SJSA1 (cell line): Measurements from ENCODE around the gene RUFY3. TPM values are rescaled to one million over a fixed set of nuclear protein-coding genes. Genes with fewer than 3 reads are reported as not detected.

Experiments used
- DNase-seq, 2 experiments: peaks; one replicate each; pipeline ENCODE4 v3.0.0-alpha.2; 2015 to 2020; ENCODE audit warnings: low spot score in 2 of 2, low read depth in 1 of 2
- H3K27ac ChIP-seq: fragments of 250-450 bp; sonication (Bioruptor Pico); 2 replicates; pipeline ENCODE4 v1.5.1; 2020; ENCODE audit warnings: mild to moderate bottlenecking, moderate library complexity
- H3K27me3 ChIP-seq: fragments of 250-450 bp; sonication (Bioruptor Pico); replicated peaks from 2 replicates; pipeline ENCODE4 v1.5.1; 2020; ENCODE audit warnings: mild to moderate bottlenecking, moderate library complexity
- H3K36me3 ChIP-seq: fragments of 250-450 bp; sonication (Bioruptor Pico); 2 replicates; pipeline ENCODE4 v1.5.1; 2020; ENCODE audit warnings: mild to moderate bottlenecking
- H3K4me1 ChIP-seq: fragments of 250-450 bp; sonication (Bioruptor Pico); replicated peaks from 2 replicates; pipeline ENCODE4 v1.6.1; 2021; ENCODE audit warnings: mild to moderate bottlenecking
- H3K4me3 ChIP-seq: fragments of 250-450 bp; sonication (Bioruptor Pico); 2 replicates; pipeline ENCODE4 v1.5.1; 2020; ENCODE audit warnings: mild to moderate bottlenecking
- H3K9me3 ChIP-seq: fragments of 250-450 bp; sonication (Bioruptor Pico); replicated peaks from 2 replicates; pipeline ENCODE4 v1.5.1; 2020; ENCODE audit warnings: mild to moderate bottlenecking
- total RNA-seq: library from RNA; depleted of rRNA; stranded (reverse); fragments of >200 nt; shearing (Covaris generic); gene quantifications from 2 replicates; pipeline ENCODE4 v1.2.3, GENCODE V29; 2014

The RUFY3 gene
- total RNA-seq, 1 experiment from 2014 or later = 21.1 TPM

DNA sequence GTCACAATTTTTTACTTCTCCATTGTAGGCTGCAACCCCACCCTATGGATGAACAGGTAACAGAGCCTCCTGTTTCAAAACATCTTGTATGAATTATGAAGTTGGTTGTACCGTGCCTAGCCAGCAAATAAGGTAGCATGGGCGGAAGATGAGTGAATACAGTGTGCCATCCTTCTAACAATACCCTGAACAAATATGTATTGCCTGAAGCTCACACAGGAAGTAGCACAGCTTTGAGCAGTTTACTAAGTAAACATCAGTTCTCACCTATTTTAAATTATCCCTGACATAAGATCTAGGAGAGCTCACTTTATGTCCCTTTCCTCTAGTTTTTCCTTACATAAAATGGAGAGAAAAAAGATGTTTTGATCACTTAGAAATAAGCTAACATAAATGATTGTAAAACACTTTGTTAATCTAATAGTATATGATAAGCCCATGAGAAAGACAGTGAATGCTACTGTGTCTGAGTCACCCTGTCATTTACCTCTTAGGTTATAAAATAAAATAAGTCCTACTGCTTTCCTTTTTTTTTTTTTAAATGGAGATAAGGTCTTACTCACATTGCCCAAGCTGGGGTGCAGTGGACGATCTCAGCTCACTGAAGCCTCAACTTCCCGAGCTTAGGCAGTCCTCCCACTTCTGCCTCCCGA is 81.3 kb downstream of the RUFY3 start:
- DNase-seq = no peak
- Histone ChIP-seq H3K36me3 (no peaks in the 10 kb centered on the region), H3K9me3 (no peaks in the 10 kb centered on the region), H3K4me1 (0 out of 2 replicates have a peak, but pooled peaks cover 3% of the 10 kb centered on the region), H3K4me3 (no peak overlapping the region), H3K27me3 (no peaks in the 10 kb centered on the region), H3K27ac (no peak overlapping the region)

DNA sequence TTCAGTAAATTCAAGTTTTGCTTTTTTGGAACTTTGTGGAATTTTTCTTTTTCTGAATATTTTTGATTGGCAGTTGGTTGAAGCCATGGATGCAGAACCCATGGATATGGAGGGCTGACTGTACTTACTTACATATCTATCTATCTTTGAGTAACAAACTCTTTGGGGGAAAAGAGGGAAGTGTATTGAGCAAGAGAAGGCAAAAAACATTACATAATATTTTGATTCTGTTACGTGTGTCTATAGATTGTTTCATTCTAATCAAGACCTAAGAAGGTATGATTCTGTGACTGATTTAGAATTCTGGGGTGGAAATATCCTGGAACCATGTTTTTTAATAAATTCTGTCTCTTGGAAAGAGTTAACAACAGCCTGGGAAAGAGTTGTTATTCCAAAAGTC is 86.4 kb downstream of the RUFY3 start:
- H3K36me3 ChIP-seq = no peaks in the 10 kb centered on the region
- no peaks in the 10 kb centered on the region for H3K4me1 ChIP-seq
- H3K9me3 ChIP-seq = no peaks in the 10 kb centered on the region
- no peak overlapping the region for H3K4me3 ChIP-seq
- no peak for DNase-seq
- no peaks in the 10 kb centered on the region for H3K27me3 ChIP-seq
- H3K27ac ChIP-seq = no peak overlapping the region

DNA sequence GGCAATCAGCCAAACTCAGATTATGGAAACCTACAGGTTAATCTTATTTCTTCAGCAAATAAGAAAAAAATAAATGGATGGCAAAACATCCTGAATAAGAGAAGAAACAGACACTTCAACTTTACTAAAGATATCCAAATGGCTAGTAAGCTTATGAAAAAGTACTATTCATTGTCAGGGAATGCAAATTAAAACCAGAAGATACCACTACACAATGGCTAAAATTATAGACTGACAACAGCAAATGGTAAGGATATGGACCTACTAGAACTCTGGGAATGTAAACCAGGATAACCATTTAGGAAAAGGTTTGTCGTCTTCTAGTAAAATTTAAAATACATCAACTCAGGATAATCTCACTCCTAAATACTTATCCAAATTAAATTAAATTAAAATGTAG is 93.6 kb downstream of the RUFY3 start:
- H3K4me3 ChIP-seq = no peak overlapping the region
- peaks cover 17% of the 10 kb centered on the region for H3K36me3 ChIP-seq
- no peaks in the 10 kb centered on the region for H3K9me3 ChIP-seq
- no peaks in the 10 kb centered on the region for H3K27me3 ChIP-seq
- no peaks in the 10 kb centered on the region for H3K4me1 ChIP-seq
- no peak for DNase-seq
- H3K27ac ChIP-seq = no peak overlapping the region

DNA sequence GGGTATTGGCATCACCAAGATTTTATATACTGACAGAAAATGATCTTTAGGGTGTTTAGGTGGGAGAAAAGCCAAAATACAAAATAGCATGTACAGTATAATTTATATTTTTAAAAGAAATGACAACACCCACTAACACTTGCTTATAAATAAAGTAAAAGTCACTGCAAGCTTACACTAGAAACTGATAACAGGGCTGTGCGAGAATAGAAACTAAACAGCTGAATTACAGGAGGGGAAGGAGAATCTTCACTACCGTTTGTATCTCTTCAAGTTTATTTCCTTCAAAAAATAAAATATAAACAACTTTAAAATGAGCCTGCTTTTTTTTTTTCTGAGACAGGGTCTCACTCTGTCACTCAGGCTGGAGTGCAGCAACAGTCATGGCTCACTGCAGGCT is 95.1 kb downstream of the RUFY3 start:
- peaks cover 27% of the 10 kb centered on the region for H3K36me3 ChIP-seq
- H3K27ac ChIP-seq = no peak overlapping the region
- no peak overlapping the region for H3K4me3 ChIP-seq
- no peaks in the 10 kb centered on the region for H3K9me3 ChIP-seq
- no peaks in the 10 kb centered on the region for H3K4me1 ChIP-seq
- no peaks in the 10 kb centered on the region for H3K27me3 ChIP-seq
- DNase-seq = no peak

DNA sequence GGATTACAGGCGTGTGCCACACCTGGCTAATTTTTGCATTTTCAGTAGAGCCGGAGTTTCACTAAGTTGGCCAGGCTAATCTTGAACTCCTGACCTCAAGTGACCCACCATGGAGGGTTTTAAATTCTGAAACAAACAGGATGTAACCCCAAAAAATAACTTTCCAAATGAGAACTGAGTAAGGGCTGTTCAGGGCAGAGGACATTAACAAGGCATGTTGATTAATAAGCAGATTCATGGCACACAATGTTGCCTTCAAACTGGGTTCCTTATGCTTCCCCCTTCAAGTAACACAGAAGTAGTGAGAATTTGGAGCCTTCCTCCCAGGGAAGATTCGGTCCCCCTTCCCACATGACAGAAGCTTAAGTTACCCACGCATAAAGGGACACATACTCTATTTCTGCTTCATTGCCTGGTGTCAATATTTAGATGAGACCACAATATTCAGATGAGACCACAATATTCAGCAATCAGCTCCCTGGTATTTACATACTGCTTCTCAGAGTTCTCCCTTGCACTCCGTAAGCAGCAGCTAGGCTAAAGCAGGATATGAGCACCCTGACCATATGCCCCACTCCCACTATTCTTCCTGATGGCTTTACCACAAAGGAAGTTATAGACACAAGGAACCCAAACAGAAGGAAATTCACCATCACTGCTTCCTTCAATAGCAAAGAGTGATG is 96.5 kb downstream of the RUFY3 start:
- Histone ChIP-seq H3K4me1 (no peaks in the 10 kb centered on the region), H3K4me3 (no peak overlapping the region), H3K27me3 (no peaks in the 10 kb centered on the region), H3K36me3 (peaks cover 38% of the 10 kb centered on the region), H3K27ac (no peak overlapping the region), H3K9me3 (no peaks in the 10 kb centered on the region)
- no peak for DNase-seq

DNA sequence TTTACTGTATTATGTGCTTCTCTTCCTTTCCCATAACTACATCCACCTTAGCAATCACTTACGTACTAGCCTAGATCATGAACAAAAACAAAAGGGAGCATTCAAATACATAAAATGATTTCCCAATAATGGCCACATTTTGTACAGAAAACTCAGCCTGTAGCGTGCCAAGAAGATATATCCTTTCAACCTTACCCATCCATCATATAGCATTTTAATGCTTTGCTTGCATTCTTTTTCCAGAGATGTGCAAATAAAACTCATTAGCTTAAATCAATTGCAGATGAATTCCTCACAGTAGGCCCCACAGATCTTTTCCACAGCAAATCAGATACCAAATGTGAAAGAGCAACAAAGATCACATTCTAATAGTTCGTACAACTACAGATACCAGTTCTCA is 97.2 kb downstream of the RUFY3 start:
- H3K27ac ChIP-seq = no peak overlapping the region
- H3K4me1 ChIP-seq = no peaks in the 10 kb centered on the region
- H3K27me3 ChIP-seq = no peaks in the 10 kb centered on the region
- H3K4me3 ChIP-seq = no peak overlapping the region
- DNase-seq = no peak
- H3K36me3 ChIP-seq = peaks cover 42% of the 10 kb centered on the region
- H3K9me3 ChIP-seq = no peaks in the 10 kb centered on the region

DNA sequence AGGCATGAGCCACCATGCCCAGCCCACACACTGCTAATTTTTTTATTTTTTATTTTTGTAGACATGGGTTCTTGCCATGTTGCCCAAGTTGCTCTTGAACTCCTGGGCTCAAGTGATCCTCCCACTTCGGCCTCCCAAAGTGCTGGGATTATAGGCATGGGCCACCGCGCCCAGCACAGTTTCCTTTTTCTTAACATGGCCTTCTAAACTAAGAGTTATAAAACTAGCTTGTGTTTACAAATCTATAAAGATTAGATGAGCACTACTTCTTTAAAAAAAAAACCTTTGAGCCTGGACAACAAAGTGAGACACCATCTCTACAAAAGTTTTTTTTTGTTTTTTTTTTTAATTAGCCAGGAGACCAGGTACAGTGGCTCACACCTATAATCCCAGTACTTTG is 107.3 kb downstream of the RUFY3 start:
- H3K4me1 ChIP-seq = no peaks in the 10 kb centered on the region

DNA sequence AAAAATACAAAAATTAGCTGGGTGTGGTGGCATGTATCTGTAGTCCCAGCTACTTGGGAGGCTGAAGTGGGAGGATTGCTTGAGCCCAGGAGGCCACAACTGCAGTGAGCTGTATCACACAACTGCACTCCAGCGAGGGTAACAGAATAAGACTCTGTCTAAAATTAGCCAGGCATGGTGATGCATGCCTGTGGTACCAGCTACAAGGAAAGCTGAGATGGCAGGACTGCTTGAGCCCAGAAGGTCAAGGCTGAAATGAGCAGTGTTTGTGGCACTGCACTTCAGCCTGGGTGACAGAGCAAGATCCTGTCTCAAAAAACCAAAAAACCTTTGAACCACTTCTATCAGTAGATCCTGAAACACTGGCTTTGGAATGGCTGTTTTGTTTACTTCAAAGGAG is 107.7 kb downstream of the RUFY3 start:
- no peaks in the 10 kb centered on the region for H3K4me1 ChIP-seq
- peaks cover 79% of the 10 kb centered on the region for H3K36me3 ChIP-seq
- DNase-seq = no peak
- H3K4me3 ChIP-seq = no peak overlapping the region
- no peaks in the 10 kb centered on the region for H3K9me3 ChIP-seq
- H3K27me3 ChIP-seq = no peaks in the 10 kb centered on the region
- H3K27ac ChIP-seq = no peak overlapping the region

More for the DNA sequence above, 107.3 kb downstream of the RUFY3 start:
- no peak for DNase-seq
- Histone ChIP-seq H3K36me3 (peaks cover 80% of the 10 kb centered on the region), H3K4me3 (no peak overlapping the region), H3K9me3 (no peaks in the 10 kb centered on the region), H3K27me3 (no peaks in the 10 kb centered on the region), H3K27ac (no peak overlapping the region)

DNA sequence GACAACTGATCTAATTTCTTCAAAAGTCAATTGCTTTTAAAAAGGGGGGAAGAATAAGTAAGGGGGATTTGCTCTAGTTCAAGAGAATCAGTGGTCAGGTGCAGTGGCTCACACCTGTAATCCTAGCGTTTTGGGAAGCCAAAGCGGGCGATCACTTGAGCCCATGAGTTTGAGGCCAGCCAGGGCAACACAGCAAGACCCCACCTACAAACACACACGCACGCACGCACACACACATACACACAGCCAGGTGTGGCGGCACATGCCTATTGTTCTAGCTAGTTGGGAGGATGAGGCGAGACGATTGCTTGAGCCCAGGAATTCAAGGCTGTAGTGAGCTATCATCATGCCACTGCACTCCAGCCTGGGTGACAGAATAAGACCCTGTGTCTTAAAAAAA is 108.3 kb downstream of the RUFY3 start:
- DNase-seq = no peak
- H3K4me3 ChIP-seq = no peak overlapping the region
- H3K4me1 ChIP-seq = no peaks in the 10 kb centered on the region
- H3K9me3 ChIP-seq = no peaks in the 10 kb centered on the region
- H3K27me3 ChIP-seq = no peaks in the 10 kb centered on the region
- no peak overlapping the region for H3K27ac ChIP-seq
- H3K36me3 ChIP-seq = peaks cover 80% of the 10 kb centered on the region

DNA sequence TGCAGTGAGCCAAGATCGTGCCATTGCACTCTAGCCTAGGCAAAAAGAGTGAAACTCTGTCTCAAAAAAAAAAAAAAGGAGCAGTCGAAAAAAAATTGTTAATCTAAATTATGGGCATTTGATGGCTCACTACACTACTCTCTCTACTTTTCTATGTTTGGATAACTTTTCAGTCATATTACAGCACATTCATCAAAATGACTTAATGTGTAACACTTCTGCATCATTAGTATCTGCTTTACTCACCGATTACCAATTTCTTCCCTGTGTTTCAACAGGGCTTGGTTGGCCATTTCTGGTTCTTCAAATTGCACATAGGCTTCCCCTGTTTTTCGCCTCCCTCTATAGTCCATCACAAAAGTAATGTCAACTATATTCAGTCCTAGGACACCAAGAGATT is 109.5 kb downstream of the RUFY3 start:
- H3K9me3 ChIP-seq = no peaks in the 10 kb centered on the region
- H3K27ac ChIP-seq = no peak overlapping the region
- no peaks in the 10 kb centered on the region for H3K4me1 ChIP-seq
- DNase-seq = no peak
- H3K27me3 ChIP-seq = no peaks in the 10 kb centered on the region
- peaks cover 76% of the 10 kb centered on the region for H3K36me3 ChIP-seq
- H3K4me3 ChIP-seq = no peak overlapping the region

DNA sequence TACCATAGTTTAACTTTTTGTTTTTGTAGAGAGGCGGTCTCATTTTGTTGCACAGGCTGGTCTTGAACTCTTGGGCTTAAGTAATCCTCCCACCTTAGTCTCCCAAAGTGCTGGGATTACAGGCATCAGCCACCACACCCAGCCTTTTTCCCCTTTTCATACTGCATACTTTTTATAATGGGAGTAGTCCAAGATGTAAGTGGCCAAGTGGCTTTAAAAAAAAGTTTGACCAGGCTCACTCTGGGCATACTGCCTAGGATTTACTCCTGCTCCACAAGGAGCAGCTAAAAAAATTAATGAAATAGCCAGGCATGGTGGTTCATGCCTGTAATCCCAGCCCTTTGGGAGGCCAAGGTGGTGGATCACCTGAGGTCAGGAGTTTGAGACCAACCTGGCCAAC is 111.9 kb downstream of the RUFY3 start:
- Histone ChIP-seq H3K36me3 (peaks cover 63% of the 10 kb centered on the region), H3K4me3 (no peak overlapping the region), H3K4me1 (no peaks in the 10 kb centered on the region), H3K27ac (no peak overlapping the region), H3K27me3 (no peaks in the 10 kb centered on the region), H3K9me3 (no peaks in the 10 kb centered on the region)
- no peak for DNase-seq

DNA sequence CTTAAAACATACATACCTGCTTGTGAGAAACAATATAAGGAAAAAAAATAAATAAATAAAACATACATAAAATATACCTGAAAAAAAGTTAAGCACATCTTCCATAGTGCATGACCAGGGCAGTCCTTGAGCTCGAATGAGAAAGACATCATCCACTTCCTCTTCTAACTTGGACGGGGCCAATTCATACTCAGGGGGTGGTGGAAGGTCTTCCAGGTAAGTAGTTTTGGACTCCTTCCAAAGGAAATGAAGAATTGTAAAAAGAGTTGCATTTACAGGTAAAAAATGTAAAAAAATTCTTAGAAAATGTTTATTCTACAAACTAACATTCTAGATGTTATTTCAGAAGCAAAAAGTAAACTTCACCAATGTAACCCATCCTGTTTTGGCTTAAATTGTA is 114.3 kb downstream of the RUFY3 start:
- no peaks in the 10 kb centered on the region for H3K27me3 ChIP-seq
- peaks cover 57% of the 10 kb centered on the region for H3K36me3 ChIP-seq
- no peaks in the 10 kb centered on the region; the same call in 1 of the 2 replicates for H3K9me3 ChIP-seq
- H3K4me1 ChIP-seq = no peaks in the 10 kb centered on the region; the same call in 1 of the 2 replicates
- H3K27ac ChIP-seq = no peak overlapping the region
- DNase-seq = no peak
- no peak overlapping the region for H3K4me3 ChIP-seq

DNA sequence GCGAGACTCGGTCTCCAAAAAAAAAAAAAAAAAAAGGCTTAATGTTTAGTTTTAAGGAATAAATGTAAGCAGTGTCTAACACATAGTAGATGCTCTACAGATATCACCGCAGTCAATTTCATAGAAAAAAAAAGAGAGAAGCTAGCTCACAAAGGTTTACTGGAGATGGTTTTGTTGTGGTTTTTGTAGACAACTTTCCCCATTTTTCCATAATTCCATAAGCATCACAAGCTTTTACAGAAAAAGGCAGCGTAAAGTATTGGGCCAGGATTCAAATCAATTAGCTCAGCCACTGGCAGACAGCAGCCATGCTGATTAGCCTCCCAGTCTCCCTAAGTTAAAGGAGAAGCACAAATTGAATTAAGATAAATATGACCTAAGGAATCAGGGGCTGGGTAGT is 116.4 kb downstream of the RUFY3 start:
- peak in 1 of 2 experiments; percentile 4 for DNase-seq

DNA sequence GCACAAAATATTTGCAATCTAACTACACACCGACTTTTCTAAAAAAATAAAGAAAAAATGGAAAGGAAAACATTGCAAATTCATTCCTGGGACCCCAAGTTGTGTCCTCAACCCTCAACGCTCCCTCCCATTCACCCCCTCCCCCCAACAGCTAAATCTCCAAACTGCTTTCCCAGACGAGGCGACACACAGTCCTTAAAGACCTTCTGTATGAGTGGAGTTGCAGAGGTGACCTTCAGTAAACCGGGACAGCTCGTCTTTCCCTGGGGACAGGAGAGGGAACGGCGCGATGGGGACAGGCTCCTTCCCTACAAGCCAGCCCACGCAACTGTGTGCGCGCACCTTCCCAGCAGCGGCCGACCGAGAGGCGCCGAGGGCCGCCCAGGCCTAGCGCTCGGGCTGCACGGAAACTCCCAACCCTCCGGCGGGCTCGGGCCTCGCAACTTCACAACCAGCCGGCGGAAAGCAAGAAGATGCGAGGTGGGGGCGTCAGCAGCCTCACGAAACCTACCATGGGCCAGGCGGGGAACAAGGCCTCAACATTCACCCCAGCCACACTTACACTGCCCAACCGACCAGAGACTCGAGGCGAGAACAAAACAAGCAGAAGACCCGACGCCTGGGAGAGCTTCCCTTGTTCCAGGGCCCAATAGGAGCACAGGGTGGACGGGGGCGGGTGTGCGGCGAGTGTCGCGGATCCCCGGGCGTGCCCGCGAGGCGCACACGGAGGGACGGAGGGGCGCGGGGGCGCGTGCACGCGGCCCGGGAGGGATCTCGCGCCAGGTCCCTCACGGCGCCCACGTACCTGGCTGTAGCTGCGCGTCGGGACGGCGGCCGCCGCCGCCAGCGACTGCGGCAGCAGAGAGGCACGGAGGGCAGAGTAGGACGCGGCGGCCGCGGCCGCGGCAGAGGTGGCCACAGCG is 117.2 kb downstream of the RUFY3 start:
- DNase-seq = peak; percentile 67 to 73

More for the DNA sequence above, 116.4 kb downstream of the RUFY3 start:
- Histone ChIP-seq H3K9me3 (no peaks in the 10 kb centered on the region; the same call in 1 of the 2 replicates), H3K4me1 (no peaks in the 10 kb centered on the region; the same call in 1 of the 2 replicates), H3K36me3 (peaks cover 39% of the 10 kb centered on the region), H3K27ac (no peak overlapping the region), H3K4me3 (peak overlapping the region; percentile 97), H3K27me3 (no peaks in the 10 kb centered on the region)

More for the DNA sequence above, 117.2 kb downstream of the RUFY3 start:
- no peaks in the 10 kb centered on the region; the same call in 1 of the 2 replicates for H3K9me3 ChIP-seq
- H3K27ac ChIP-seq = peak overlapping the region; percentile 54
- peaks cover 33% of the 10 kb centered on the region for H3K36me3 ChIP-seq
- peak overlapping the region; percentile 97 for H3K4me3 ChIP-seq
- no peaks in the 10 kb centered on the region for H3K27me3 ChIP-seq
- H3K4me1 ChIP-seq = no peaks in the 10 kb centered on the region; the same call in 1 of the 2 replicates
